H9 (cell line): Measurements from ENCODE around the gene NEB. TPM values are rescaled to one million over a fixed set of nuclear protein-coding genes. Genes with fewer than 3 reads are reported as not detected.

ENCODE experiments used
- DNase-seq: peaks from one replicate; pipeline ENCODE4 v3.0.0-alpha.2; 2017
- H2AFZ ChIP-seq: one replicate; pipeline ENCODE4 v1.6.1; 2013; ENCODE audit warnings: mild to moderate bottlenecking, low read length, control low read depth, moderate library complexity
- H2AK5ac ChIP-seq: 2 replicates; pipeline ENCODE4 v1.6.1; 2013; ENCODE audit warnings: low read length, control low read depth, mixed read lengths; ENCODE audit not compliant: insufficient read length
- H2BK120ac ChIP-seq: one replicate; pipeline ENCODE4 v1.6.1; 2013; ENCODE audit warnings: low read depth, mild to moderate bottlenecking, low read length, control low read depth, inconsistent platforms; ENCODE audit not compliant: poor library complexity, severe bottlenecking
- H2BK12ac ChIP-seq: 2 replicates; pipeline ENCODE4 v1.6.1; 2013; ENCODE audit warnings: low read length, control low read depth, mixed read lengths, low read depth; ENCODE audit not compliant: insufficient read length
- H2BK15ac ChIP-seq: 2 replicates; pipeline ENCODE4 v1.6.1; 2013; ENCODE audit warnings: low read depth, low read length, control low read depth
- H2BK20ac ChIP-seq: one replicate; pipeline ENCODE4 v1.6.1; 2013; ENCODE audit warnings: low read depth, mild to moderate bottlenecking, low read length, control low read depth, inconsistent platforms; ENCODE audit not compliant: poor library complexity, severe bottlenecking
- H2BK5ac ChIP-seq: 2 replicates; pipeline ENCODE4 v1.6.1; 2013; ENCODE audit warnings: low read length, control low read depth, mixed read lengths; ENCODE audit not compliant: insufficient read length
- H3K14ac ChIP-seq: 2 replicates; pipeline ENCODE4 v1.6.1; 2013; ENCODE audit warnings: low read length, control low read depth; ENCODE audit not compliant: insufficient read depth
- H3K18ac ChIP-seq: 2 replicates; pipeline ENCODE4 v1.6.1; 2013; ENCODE audit warnings: low read depth, mild to moderate bottlenecking, mixed read lengths, low read length, control low read depth; ENCODE audit not compliant: insufficient read length
- H3K23ac ChIP-seq: 2 replicates; pipeline ENCODE4 v1.6.1; 2013; ENCODE audit warnings: low read length, control low read depth, mixed read lengths, low read depth; ENCODE audit not compliant: insufficient read length
- H3K23me2 ChIP-seq: 2 replicates; pipeline ENCODE4 v1.6.1; 2013; ENCODE audit warnings: low read depth, mild to moderate bottlenecking, mixed read lengths, low read length, control low read depth; ENCODE audit not compliant: insufficient read length, poor library complexity, severe bottlenecking
- H3K27ac ChIP-seq: 2 replicates; pipeline ENCODE4 v1.5.1; 2013; ENCODE audit warnings: low read length, control low read depth, mixed read lengths, low read depth; ENCODE audit not compliant: insufficient read length
- H3K27me3 ChIP-seq: 2 replicates; pipeline ENCODE4 v1.6.1; 2013; ENCODE audit warnings: low read length, control low read depth, inconsistent platforms; ENCODE audit not compliant: insufficient read depth
- H3K4ac ChIP-seq: 2 replicates; pipeline ENCODE4 v1.6.1; 2013; ENCODE audit warnings: low read depth, mild to moderate bottlenecking, control low read depth, inconsistent platforms, low read length, moderate library complexity
- H3K4me1 ChIP-seq: 2 replicates; pipeline ENCODE4 v1.6.1; 2013; ENCODE audit warnings: low read length, control low read depth, inconsistent platforms; ENCODE audit not compliant: insufficient read depth
- H3K4me2 ChIP-seq: 2 replicates; pipeline ENCODE4 v1.6.1; 2013; ENCODE audit warnings: low read length, control low read depth, mixed read lengths; ENCODE audit not compliant: insufficient read length, insufficient read depth
- H3K56ac ChIP-seq: 2 replicates; pipeline ENCODE4 v1.6.1; 2013; ENCODE audit warnings: low read depth, mild to moderate bottlenecking, mixed read lengths, low read length, control low read depth; ENCODE audit not compliant: insufficient read length
- H3K79me1 ChIP-seq: 2 replicates; pipeline ENCODE4 v1.6.1; 2013; ENCODE audit warnings: low read depth, mild to moderate bottlenecking, moderate library complexity, low read length, control low read depth, inconsistent platforms; ENCODE audit not compliant: insufficient read depth, poor library complexity, severe bottlenecking
- H3K79me2 ChIP-seq: 2 replicates; pipeline ENCODE4 v1.6.1; 2013; ENCODE audit warnings: low read length, control low read depth, inconsistent platforms; ENCODE audit not compliant: insufficient read depth
- H3K9ac ChIP-seq: 2 replicates; pipeline ENCODE4 v1.6.1; 2013; ENCODE audit warnings: low read length, control low read depth, mixed read lengths; ENCODE audit not compliant: insufficient read length; ENCODE audit errors: extremely low read depth
- H3K9me3 ChIP-seq: one replicate; pipeline ENCODE4 v1.6.1; 2013; ENCODE audit warnings: low read depth, low read length, inconsistent platforms; ENCODE audit not compliant: control insufficient read depth
- H3T11ph ChIP-seq: one replicate; pipeline ENCODE4 v1.6.1; 2013; ENCODE audit warnings: mild to moderate bottlenecking, low read length, control low read depth, inconsistent platforms
- H4K20me1 ChIP-seq: one replicate; pipeline ENCODE4 v1.6.1; 2013; ENCODE audit not compliant: control insufficient read depth, insufficient read length, insufficient read depth
- H4K5ac ChIP-seq: 2 replicates; pipeline ENCODE4 v1.6.1; 2013; ENCODE audit warnings: low read depth, mild to moderate bottlenecking, mixed read lengths, low read length, control low read depth; ENCODE audit not compliant: insufficient read length
- H4K8ac ChIP-seq: replicated peaks from 2 replicates; pipeline ENCODE4 v1.6.1; 2013; ENCODE audit warnings: low read length, control low read depth, mixed read lengths, low read depth; ENCODE audit not compliant: insufficient read length
- H4K91ac ChIP-seq: 2 replicates; pipeline ENCODE4 v1.6.1; 2013; ENCODE audit warnings: low read depth, mild to moderate bottlenecking, moderate library complexity, mixed read lengths, low read length, control low read depth; ENCODE audit not compliant: insufficient read length
- H3K27ac Mint-ChIP-seq, 3 experiments: 2 replicates in 2 of 3; 3 replicates in 1 of 3; pipeline ENCODE4 v1.8.0; 2020 to 2021; ENCODE audit warnings: mixed read lengths in 3 of 3, mild to moderate bottlenecking in 1 of 3, moderate library complexity in 1 of 3
- H3K27me3 Mint-ChIP-seq: 2 replicates; pipeline ENCODE4 v1.8.0; 2021; ENCODE audit warnings: low read depth, mild to moderate bottlenecking, moderate library complexity, mixed read lengths
- H3K36me3 Mint-ChIP-seq, 3 experiments: 2 replicates in 2 of 3; 3 replicates in 1 of 3; pipeline ENCODE4 v1.8.0; 2020 to 2021; ENCODE audit warnings: low read depth in 3 of 3, mixed read lengths in 3 of 3; ENCODE audit not compliant: insufficient read depth in 1 of 3
- H3K4me1 Mint-ChIP-seq, 2 experiments: 2 replicates each; pipeline ENCODE4 v1.8.0; 2020; ENCODE audit warnings: mixed read lengths in 2 of 2
- H3K4me3 Mint-ChIP-seq, 2 experiments: 2 replicates in 1 of 2; 3 replicates in 1 of 2; pipeline ENCODE4 v1.8.0; 2020 to 2021; ENCODE audit warnings: mild to moderate bottlenecking in 2 of 2, mixed read lengths in 2 of 2, moderate library complexity in 1 of 2
- H3K9me3 Mint-ChIP-seq, 2 experiments: 2 replicates in 1 of 2; 3 replicates in 1 of 2; pipeline ENCODE4 v1.8.0; 2020; ENCODE audit warnings: mild to moderate bottlenecking in 2 of 2, mixed read lengths in 2 of 2, moderate library complexity in 1 of 2
- CTCF ChIP-seq: fragments of 200-600 bp; sonication (generic); conservative IDR thresholded peaks from 3 replicates; pipeline ENCODE4 v1.8.0; 2021; ENCODE audit warnings: antibody characterized with exemption, mild to moderate bottlenecking
- WGBS: extraction: QIAGEN DNeasy Blood & Tissue Kit; methylation state at CpG from one replicate; pipeline ENCODE4 v1.1.7; 2013; ENCODE audit warnings: missing lambda C conversion rate, low lambda C conversion rate, mixed read lengths; ENCODE audit not compliant: insufficient read length; ENCODE audit errors: extremely low coverage; 5-methylcytosine and 5-hydroxymethylcytosine counted together
- total RNA-seq: library from RNA; stranded (reverse); gene quantifications from 2 replicates; pipeline ENCODE4 v1.2.1, GENCODE V29; 2021

The NEB gene
- total RNA-seq, 1 experiment from 2014 or later = 0.98 TPM

GRCh38 chr2:151681051-151681450, 53.2 kb downstream of the NEB start:
- Mint-ChIP-seq H3K36me3 (no peaks in the 10 kb centered on the region), H3K27me3 (no peaks in the 10 kb centered on the region), H3K4me3 (no peak overlapping the region; a peak in 1 of 5 replicates), H3K9me3 (no peaks in the 10 kb centered on the region), H3K27ac (no peak overlapping the region), H3K4me1 (peaks cover 18 to 24% of the 10 kb centered on the region in 2 experiments)
- no peak overlapping the region for H2BK120ac ChIP-seq
- H3K9me3 ChIP-seq = no peaks in the 10 kb centered on the region
- H2BK5ac ChIP-seq = no peak overlapping the region
- no peak overlapping the region for H4K8ac ChIP-seq
- no CpG with 5 or more reads among the region's 3 CpGs for WGBS
- H3K9ac ChIP-seq = no peak overlapping the region
- no peak overlapping the region for H3K18ac ChIP-seq
- H3K4me2 ChIP-seq = no peak overlapping the region
- H2BK15ac ChIP-seq = no peak overlapping the region
- no peaks in the 10 kb centered on the region for H3K79me1 ChIP-seq
- no peak overlapping the region for H2BK12ac ChIP-seq
- no peaks in the 10 kb centered on the region for H3K79me2 ChIP-seq
- H2AK5ac ChIP-seq = no peak overlapping the region
- no peak overlapping the region for H3T11ph ChIP-seq
- H3K27ac ChIP-seq = no peak overlapping the region
- H3K27me3 ChIP-seq = no peaks in the 10 kb centered on the region
- no peak overlapping the region for H3K23ac ChIP-seq
- H3K56ac ChIP-seq = no peak overlapping the region
- no peak for DNase-seq
- TF ChIP-seq CTCF = no peak
- no peak overlapping the region for H2AFZ ChIP-seq
- no peak overlapping the region for H3K4ac ChIP-seq
- no peaks in the 10 kb centered on the region; the same call in 1 of the 2 replicates for H3K4me1 ChIP-seq
- no peak overlapping the region for H3K14ac ChIP-seq
- H3K23me2 ChIP-seq = no peaks in the 10 kb centered on the region
- no peak overlapping the region for H4K91ac ChIP-seq
- no peak overlapping the region for H4K5ac ChIP-seq
- no peak overlapping the region for H2BK20ac ChIP-seq
- H4K20me1 ChIP-seq = no peaks in the 10 kb centered on the region
